ENCODE data around the gene ADPRHL1.

The ADPRHL1 gene

DNA sequence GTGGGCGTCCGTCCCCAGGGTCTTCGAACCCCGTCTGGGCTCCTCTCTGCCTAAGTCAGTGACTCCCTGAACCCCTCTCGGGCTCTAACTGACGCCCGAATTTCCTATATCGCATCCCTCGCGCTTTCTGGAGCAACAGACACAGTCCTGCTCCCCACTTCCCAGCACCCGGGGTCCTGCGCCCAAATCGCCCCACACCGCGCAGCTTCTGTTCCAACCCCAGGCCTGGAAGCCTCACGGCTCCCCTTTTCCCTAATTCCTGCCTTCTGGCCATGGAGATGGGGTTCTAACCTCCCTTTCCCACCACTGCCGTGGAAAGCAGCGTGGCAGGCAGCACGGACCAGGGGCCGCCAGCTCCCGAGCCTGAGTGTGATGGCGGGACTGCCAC is 87.7 kb downstream of the ADPRHL1 start:
- no peak overlapping the region for H3K4me3 ChIP-seq (ENCODE audit: low read depth, low read length)
- peaks cover 6% of the 10 kb centered on the region; the same call in 1 of the 2 replicates for H3K4me1 ChIP-seq (ENCODE audit: control insufficient read depth, insufficient read depth, low read length)
- H3K36me3 ChIP-seq (ENCODE audit: control insufficient read depth, insufficient read depth, low read length), result peaks cover 8% of the 10 kb centered on the region
- H3K9ac ChIP-seq (ENCODE audit: low read depth, low read length), result no peak overlapping the region
- H3K9me3 ChIP-seq (ENCODE audit: control insufficient read depth, insufficient read depth, low read length), result no peaks in the 10 kb centered on the region
- H3K27me3 ChIP-seq (ENCODE audit: control insufficient read depth, insufficient read depth, low read length), result no peaks in the 10 kb centered on the region
- H3K27ac ChIP-seq (ENCODE audit: low read depth, low read length), result no peak overlapping the region

DNA sequence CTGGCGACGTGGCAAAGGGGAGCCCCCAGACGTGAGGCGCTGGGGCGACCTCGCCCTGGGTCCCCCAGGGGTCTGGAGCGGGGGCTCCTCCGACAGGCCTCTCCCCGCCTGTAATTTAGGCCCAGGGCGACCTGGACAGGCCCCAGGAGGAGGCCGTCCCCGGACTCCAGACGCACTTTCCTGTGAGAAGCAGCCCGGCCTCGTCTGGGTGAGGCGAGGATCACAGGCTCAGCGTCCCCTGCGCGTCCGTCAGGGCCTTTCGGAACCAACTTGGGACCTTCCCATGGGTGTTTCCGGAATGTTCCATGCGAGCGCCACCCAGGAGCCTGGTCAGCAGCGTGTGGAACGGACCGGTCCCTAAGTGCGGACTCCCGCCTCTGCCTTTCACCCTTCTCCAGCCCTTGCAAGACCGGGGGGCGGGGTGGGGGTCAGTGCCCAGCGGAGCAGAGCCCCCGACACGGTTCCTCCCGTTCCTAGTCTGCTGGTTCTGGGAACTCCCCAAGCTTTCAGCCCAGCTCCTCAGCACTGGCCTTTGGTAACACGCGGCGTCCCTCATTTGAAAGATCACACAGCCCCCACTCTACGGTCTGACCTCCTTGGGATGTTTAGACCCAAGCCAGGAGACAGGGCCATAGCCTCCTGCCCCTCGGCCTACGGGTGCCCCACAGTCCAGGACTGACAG is 88.2 kb downstream of the ADPRHL1 start:
- no peak overlapping the region for H3K9ac ChIP-seq (ENCODE audit: low read depth, low read length)
- H3K4me1 ChIP-seq (ENCODE audit: control insufficient read depth, insufficient read depth, low read length), result peaks cover 6% of the 10 kb centered on the region; the same call in 1 of the 2 replicates
- H3K27me3 ChIP-seq (ENCODE audit: control insufficient read depth, insufficient read depth, low read length), result no peaks in the 10 kb centered on the region
- no peak overlapping the region; the same call in 1 of the 2 replicates for H3K4me3 ChIP-seq (ENCODE audit: low read depth, low read length)
- no peaks in the 10 kb centered on the region for H3K9me3 ChIP-seq (ENCODE audit: control insufficient read depth, insufficient read depth, low read length)
- peak overlapping the region; percentile 33 for H3K27ac ChIP-seq (ENCODE audit: low read depth, low read length)
- H3K36me3 ChIP-seq (ENCODE audit: control insufficient read depth, insufficient read depth, low read length), result peaks cover 13% of the 10 kb centered on the region

DNA sequence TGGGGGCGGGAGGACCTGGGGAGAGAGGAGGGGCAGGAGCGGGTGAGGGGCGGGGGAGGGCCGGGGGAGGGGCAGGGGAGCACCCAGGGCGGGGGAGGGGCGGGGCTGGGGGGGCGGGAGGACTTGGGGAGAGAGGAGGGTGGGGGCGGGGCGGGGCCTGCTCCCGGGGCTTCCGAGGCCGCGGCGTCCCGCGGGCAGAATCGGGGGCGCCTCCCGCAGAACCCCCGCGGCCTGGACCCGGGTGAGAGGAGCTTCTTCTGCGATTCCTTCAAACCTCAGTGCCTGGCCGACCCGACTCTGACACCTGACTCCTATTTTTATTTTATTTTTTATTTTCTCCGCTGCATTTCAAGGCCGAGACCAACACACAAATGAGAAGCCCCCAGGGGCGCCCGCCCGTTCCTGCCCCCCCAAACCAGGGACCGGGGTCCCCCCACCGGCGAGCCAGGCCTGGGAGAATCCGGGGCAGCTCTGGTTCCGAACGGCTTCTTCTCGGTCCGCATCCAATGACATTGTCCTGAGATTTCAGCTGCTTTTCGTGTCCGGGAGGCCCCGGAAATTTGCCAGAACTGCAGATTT is 88.9 kb downstream of the ADPRHL1 start:
- Histone ChIP-seq H3K4me3 (ENCODE audit: low read depth, low read length) (no peak overlapping the region; the same call in 1 of the 2 replicates), H3K9ac (ENCODE audit: low read depth, low read length) (no peak overlapping the region), H3K27me3 (ENCODE audit: control insufficient read depth, insufficient read depth, low read length) (no peaks in the 10 kb centered on the region), H3K36me3 (ENCODE audit: control insufficient read depth, insufficient read depth, low read length) (peaks cover 20% of the 10 kb centered on the region), H3K27ac (ENCODE audit: low read depth, low read length) (peak overlapping the region; percentile 33), H3K9me3 (ENCODE audit: control insufficient read depth, insufficient read depth, low read length) (no peaks in the 10 kb centered on the region), H3K4me1 (ENCODE audit: control insufficient read depth, insufficient read depth, low read length) (peaks cover 6% of the 10 kb centered on the region; the same call in 1 of the 2 replicates)

DNA sequence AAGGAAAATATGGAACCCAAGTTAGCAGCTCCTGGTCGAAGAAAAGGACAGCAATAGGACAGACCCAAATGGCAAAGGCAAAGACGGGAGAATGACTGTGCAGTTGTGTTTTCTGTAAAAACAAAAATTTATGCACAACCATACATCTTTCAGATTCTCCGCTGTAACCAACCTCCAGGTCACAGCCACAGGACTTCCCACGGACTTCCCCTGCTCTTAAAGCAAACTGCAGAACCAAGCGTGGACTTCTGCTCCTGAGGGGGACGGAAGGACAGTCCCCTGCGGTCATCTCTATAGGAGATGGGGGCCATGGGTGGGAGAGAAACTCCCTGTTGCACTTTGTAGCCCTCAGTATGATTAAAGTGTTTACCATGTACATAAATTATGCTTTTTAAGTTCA is 91.9 kb downstream of the ADPRHL1 start:
- no peak overlapping the region for H3K4me3 ChIP-seq (ENCODE audit: low read depth, low read length)
- H3K4me1 ChIP-seq (ENCODE audit: control insufficient read depth, insufficient read depth, low read length), result peaks cover 6% of the 10 kb centered on the region; the same call in 1 of the 2 replicates
- no peaks in the 10 kb centered on the region for H3K27me3 ChIP-seq (ENCODE audit: control insufficient read depth, insufficient read depth, low read length)
- no peak overlapping the region for H3K9ac ChIP-seq (ENCODE audit: low read depth, low read length)
- no peak overlapping the region for H3K27ac ChIP-seq (ENCODE audit: low read depth, low read length)
- H3K36me3 ChIP-seq (ENCODE audit: control insufficient read depth, insufficient read depth, low read length), result peaks cover 33% of the 10 kb centered on the region
- H3K9me3 ChIP-seq (ENCODE audit: control insufficient read depth, insufficient read depth, low read length), result no peaks in the 10 kb centered on the region

DNA sequence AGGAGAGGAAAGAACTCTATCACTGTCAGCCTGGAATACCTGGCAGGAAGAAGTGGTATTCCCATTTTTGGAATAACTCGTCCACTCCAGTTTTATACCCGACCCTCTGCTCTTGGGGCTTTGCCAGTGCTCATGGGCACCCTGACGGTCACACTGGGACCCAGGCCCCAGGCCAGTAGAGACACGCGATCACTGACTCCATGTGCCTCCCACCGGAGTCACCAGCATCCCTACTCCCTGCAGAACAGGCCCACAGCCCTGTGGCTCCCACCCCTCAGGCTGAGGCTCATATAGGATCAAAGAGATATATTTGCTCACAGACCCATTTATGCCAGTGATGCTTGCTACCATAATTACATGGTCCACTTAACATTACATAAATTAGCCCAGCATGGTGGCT is 92.8 kb downstream of the ADPRHL1 start:
- H3K4me1 ChIP-seq (ENCODE audit: control insufficient read depth, insufficient read depth, low read length), result no peaks in the 10 kb centered on the region; the same call in 1 of the 2 replicates
- H3K4me3 ChIP-seq (ENCODE audit: low read depth, low read length), result no peak overlapping the region
- no peaks in the 10 kb centered on the region for H3K27me3 ChIP-seq (ENCODE audit: control insufficient read depth, insufficient read depth, low read length)
- peaks cover 36% of the 10 kb centered on the region for H3K36me3 ChIP-seq (ENCODE audit: control insufficient read depth, insufficient read depth, low read length)
- H3K27ac ChIP-seq (ENCODE audit: low read depth, low read length), result no peak overlapping the region
- no peaks in the 10 kb centered on the region for H3K9me3 ChIP-seq (ENCODE audit: control insufficient read depth, insufficient read depth, low read length)
- H3K9ac ChIP-seq (ENCODE audit: low read depth, low read length), result no peak overlapping the region

DNA sequence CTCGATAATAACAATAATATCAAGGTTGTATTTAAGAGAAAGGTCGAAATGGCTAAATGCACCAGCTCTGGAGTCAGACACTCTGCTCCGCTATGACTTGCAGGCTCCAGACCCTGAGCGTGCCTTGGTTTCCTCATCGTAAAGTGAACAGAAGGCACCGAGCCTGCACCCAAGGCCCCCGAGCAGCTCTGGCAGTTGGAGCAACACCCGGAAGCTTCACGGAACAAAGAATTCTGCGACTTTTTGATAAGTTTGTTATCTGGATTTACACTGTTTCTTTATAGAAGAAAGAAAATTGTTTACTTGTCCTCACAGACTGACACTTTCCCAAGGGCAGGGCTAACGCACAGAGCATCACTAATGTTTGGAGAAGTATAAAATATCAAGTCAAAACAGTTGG is 93.7 kb downstream of the ADPRHL1 start:
- Histone ChIP-seq H3K4me3 (ENCODE audit: low read depth, low read length) (no peak overlapping the region), H3K9me3 (ENCODE audit: control insufficient read depth, insufficient read depth, low read length) (no peaks in the 10 kb centered on the region), H3K9ac (ENCODE audit: low read depth, low read length) (no peak overlapping the region), H3K27ac (ENCODE audit: low read depth, low read length) (no peak overlapping the region), H3K4me1 (ENCODE audit: control insufficient read depth, insufficient read depth, low read length) (no peaks in the 10 kb centered on the region), H3K27me3 (ENCODE audit: control insufficient read depth, insufficient read depth, low read length) (no peaks in the 10 kb centered on the region), H3K36me3 (ENCODE audit: control insufficient read depth, insufficient read depth, low read length) (peaks cover 44% of the 10 kb centered on the region)

DNA sequence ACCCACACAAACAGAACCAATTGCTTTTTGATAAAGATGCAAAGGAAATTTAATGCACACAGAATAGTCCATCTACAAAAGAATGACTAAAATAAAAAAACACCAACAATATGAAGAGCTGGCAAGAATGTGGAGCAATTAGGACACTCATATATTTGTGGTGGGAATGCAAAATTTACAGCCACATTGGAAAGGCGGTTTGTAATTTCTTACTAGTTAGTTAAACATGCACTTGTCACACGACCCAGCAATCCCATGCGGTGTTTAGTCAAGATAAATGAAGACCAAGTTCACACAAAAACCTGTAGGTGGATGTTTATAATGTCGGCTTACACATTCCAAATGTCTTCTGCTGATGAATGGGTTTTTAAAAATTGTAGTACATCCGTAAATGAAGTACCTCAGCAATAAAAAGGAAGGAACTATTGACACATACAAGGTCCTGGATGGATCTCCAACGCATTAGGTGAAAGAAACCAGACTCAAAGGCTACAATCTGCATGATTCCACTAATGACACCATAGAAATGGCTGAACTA is 94.6 kb downstream of the ADPRHL1 start:
- Histone ChIP-seq H3K36me3 (ENCODE audit: control insufficient read depth, insufficient read depth, low read length) (peaks cover 51% of the 10 kb centered on the region), H3K4me1 (ENCODE audit: control insufficient read depth, insufficient read depth, low read length) (no peaks in the 10 kb centered on the region), H3K9me3 (ENCODE audit: control insufficient read depth, insufficient read depth, low read length) (no peaks in the 10 kb centered on the region), H3K9ac (ENCODE audit: low read depth, low read length) (no peak overlapping the region), H3K4me3 (ENCODE audit: low read depth, low read length) (no peak overlapping the region), H3K27me3 (ENCODE audit: control insufficient read depth, insufficient read depth, low read length) (no peaks in the 10 kb centered on the region), H3K27ac (ENCODE audit: low read depth, low read length) (no peak overlapping the region)

DNA sequence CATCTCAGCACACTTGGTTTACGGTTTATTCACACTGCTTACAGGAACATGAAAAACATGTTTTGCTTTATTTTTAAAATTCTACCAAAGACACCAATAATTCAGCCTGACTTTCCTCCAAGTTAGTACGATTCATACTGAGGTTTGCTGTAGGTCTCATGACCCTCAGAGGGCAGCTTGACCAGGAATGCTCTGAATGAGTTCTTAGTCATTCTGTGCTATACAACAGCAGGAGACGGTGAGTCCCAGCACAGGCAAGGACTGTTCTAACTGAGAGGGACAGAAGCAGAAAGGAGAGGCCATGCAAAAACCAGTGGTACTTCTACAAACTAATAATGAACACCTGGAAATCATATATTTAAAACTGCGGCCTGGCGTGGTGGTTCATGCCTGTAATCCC is 95.8 kb downstream of the ADPRHL1 start:
- H3K27ac ChIP-seq (ENCODE audit: low read depth, low read length), result no peak overlapping the region
- no peaks in the 10 kb centered on the region for H3K27me3 ChIP-seq (ENCODE audit: control insufficient read depth, insufficient read depth, low read length)
- H3K9me3 ChIP-seq (ENCODE audit: control insufficient read depth, insufficient read depth, low read length), result no peaks in the 10 kb centered on the region
- H3K4me3 ChIP-seq (ENCODE audit: low read depth, low read length), result no peak overlapping the region
- H3K9ac ChIP-seq (ENCODE audit: low read depth, low read length), result no peak overlapping the region
- H3K4me1 ChIP-seq (ENCODE audit: control insufficient read depth, insufficient read depth, low read length), result no peaks in the 10 kb centered on the region
- H3K36me3 ChIP-seq (ENCODE audit: control insufficient read depth, insufficient read depth, low read length), result peaks cover 58% of the 10 kb centered on the region

DNA sequence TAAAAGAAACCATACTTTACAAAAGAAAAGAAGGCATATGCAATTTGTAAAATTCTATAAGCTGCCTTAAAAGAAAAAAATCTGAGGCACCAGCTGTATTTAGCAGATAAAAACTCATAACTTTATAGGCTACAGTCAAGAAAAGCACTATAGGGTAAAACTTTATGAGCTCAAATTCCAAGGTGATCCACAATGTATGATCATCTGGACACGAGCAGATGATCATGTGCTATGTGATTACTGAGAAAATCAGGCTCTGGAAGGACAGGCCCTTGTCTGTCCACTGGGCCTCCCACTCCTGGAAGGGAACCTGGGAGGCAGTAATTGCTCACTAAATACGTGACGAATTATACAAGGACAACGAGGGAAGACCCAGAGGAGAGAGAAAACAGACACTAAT is 96.7 kb downstream of the ADPRHL1 start:
- no peaks in the 10 kb centered on the region for H3K9me3 ChIP-seq (ENCODE audit: control insufficient read depth, insufficient read depth, low read length)
- no peaks in the 10 kb centered on the region for H3K4me1 ChIP-seq (ENCODE audit: control insufficient read depth, insufficient read depth, low read length)
- peaks cover 61% of the 10 kb centered on the region for H3K36me3 ChIP-seq (ENCODE audit: control insufficient read depth, insufficient read depth, low read length)
- H3K27ac ChIP-seq (ENCODE audit: low read depth, low read length), result no peak overlapping the region
- H3K4me3 ChIP-seq (ENCODE audit: low read depth, low read length), result no peak overlapping the region
- no peak overlapping the region for H3K9ac ChIP-seq (ENCODE audit: low read depth, low read length)
- H3K27me3 ChIP-seq (ENCODE audit: control insufficient read depth, insufficient read depth, low read length), result no peaks in the 10 kb centered on the region

DNA sequence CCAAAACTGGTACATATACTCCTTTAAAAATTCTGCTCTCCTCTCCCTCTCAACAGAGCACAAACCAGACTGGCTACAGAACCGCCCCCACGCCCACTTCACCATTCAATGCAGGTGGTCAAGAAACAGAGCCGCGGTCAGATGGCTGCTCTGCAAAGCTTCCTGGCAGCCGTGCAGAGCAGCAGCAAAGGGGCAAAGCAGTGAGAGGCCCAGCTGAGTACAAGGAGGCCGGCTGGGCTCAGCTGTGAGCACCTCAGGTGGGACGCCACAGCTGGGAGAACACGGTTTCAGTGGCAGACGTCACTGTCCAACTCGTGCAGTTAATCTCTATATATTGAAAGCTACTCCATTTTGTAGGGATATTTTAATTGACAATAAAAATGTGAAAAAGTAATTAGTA is 97.7 kb downstream of the ADPRHL1 start:
- no peak overlapping the region for H3K9ac ChIP-seq (ENCODE audit: low read depth, low read length)
- no peaks in the 10 kb centered on the region for H3K9me3 ChIP-seq (ENCODE audit: control insufficient read depth, insufficient read depth, low read length)
- H3K36me3 ChIP-seq (ENCODE audit: control insufficient read depth, insufficient read depth, low read length), result peaks cover 64% of the 10 kb centered on the region
- no peak overlapping the region for H3K27ac ChIP-seq (ENCODE audit: low read depth, low read length)
- no peaks in the 10 kb centered on the region for H3K4me1 ChIP-seq (ENCODE audit: control insufficient read depth, insufficient read depth, low read length)
- H3K4me3 ChIP-seq (ENCODE audit: low read depth, low read length), result no peak overlapping the region
- no peaks in the 10 kb centered on the region for H3K27me3 ChIP-seq (ENCODE audit: control insufficient read depth, insufficient read depth, low read length)

DNA sequence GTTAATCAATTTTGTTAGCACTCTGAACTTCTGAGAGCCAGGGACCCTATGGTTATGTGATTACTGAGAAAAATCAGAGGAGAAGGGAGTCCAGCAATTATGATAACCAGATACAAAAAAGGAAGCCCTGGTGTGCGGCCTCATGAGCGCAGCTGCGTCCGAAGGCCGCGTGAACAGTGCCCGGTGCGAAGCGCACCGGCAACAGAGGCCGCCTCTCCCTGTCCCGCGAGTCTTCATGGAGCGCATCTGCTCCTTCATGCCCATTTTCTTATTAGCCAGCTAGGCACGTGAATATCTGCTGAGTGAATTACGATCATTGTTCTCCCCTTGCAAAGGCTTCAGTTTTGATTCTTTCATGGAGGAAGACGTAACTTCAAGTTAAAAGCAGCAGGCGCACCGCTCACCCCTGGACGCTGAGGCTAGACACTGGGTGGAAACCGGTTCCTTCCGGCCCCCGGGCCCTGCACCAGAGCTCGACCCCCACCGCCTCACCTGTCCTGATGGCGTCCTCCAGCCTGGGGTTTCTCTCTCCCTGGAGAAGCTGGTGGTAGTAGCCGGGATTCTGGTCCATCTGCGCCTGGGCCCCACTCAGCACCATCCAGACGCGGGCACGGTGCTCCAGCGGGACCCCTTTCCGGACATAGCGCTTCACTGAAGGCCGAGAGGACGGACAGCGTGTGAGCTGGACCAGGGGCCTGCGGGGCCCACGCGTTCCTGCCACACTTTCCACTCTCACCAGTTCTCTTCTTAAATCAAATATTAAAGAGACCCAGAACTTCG is 98.3 kb downstream of the ADPRHL1 start:
- no peaks in the 10 kb centered on the region for H3K27me3 ChIP-seq (ENCODE audit: control insufficient read depth, insufficient read depth, low read length)
- peaks cover 64% of the 10 kb centered on the region for H3K36me3 ChIP-seq (ENCODE audit: control insufficient read depth, insufficient read depth, low read length)
- no peaks in the 10 kb centered on the region for H3K9me3 ChIP-seq (ENCODE audit: control insufficient read depth, insufficient read depth, low read length)
- no peak overlapping the region for H3K27ac ChIP-seq (ENCODE audit: low read depth, low read length)
- no peak overlapping the region for H3K4me3 ChIP-seq (ENCODE audit: low read depth, low read length)
- H3K4me1 ChIP-seq (ENCODE audit: control insufficient read depth, insufficient read depth, low read length), result no peaks in the 10 kb centered on the region
- no peak overlapping the region for H3K9ac ChIP-seq (ENCODE audit: low read depth, low read length)

Data from HUES48 (cell line).